ENCODE data around the gene PRKN.

The PRKN gene

GRCh38 chr6:162211022-162211421, 516.5 kb downstream of the PRKN start:
- no peak overlapping the region for H3K4me3 ChIP-seq (ENCODE audit: low read depth, low read length)
- POLR2A ChIA-PET: no interaction called here
- no peaks in the 10 kb centered on the region for H3K36me3 ChIP-seq (ENCODE audit: control insufficient read depth in 2 of 2, insufficient read depth in 1 of 2, low read length in 2 of 2)
- no peaks in the 10 kb centered on the region for H3K4me1 ChIP-seq (ENCODE audit: control insufficient read depth, insufficient read depth, low read length)
- TF ChIP-seq ZNF221 (tag by site-specific recombination; IDR thresholded peaks at IDR 0.05; ENCODE audit: borderline replicate concordance) (no peak), ZNF776 (tag by site-specific recombination; IDR thresholded peaks at IDR 0.05; ENCODE audit: borderline replicate concordance) (no peak), ZNF426 (tag by site-specific recombination; IDR thresholded peaks at IDR 0.05) (no peak), YY2 (tag by site-specific recombination; IDR thresholded peaks at IDR 0.05) (no peak), ZNF274 (IDR thresholded peaks at IDR 0.05; ENCODE audit: low read length) (no peak), ZNF274 (tag by site-specific recombination; IDR thresholded peaks at IDR 0.05; ENCODE audit: borderline replicate concordance) (no peak), ZEB2 (tag by site-specific recombination; IDR thresholded peaks at IDR 0.05) (no peak), GLIS2 (tag by site-specific recombination; IDR thresholded peaks at IDR 0.05) (no peak), ZIC2 (tag by site-specific recombination; IDR thresholded peaks at IDR 0.05) (no peak)
- no peak overlapping the region for H3K27ac ChIP-seq (ENCODE audit: extremely low read depth, low read depth, low read length)
- CTCF ChIA-PET: interaction anchor here (0.6 kb wide), 1 partner anchor 941 kb away, joined by 3 read pairs; no protein-coding TSS in a partner anchor
- no peaks in the 10 kb centered on the region for H3K9me3 ChIP-seq (ENCODE audit: control insufficient read depth, insufficient read depth, low read depth, low read length)

- Histone ChIP-seq H3K4me3 (ENCODE audit: low read depth, low read length) (no peak overlapping the region), H3K9me3 (ENCODE audit: control insufficient read depth, insufficient read depth, low read depth, low read length) (no peaks in the 10 kb centered on the region), H3K36me3 (ENCODE audit: control insufficient read depth in 2 of 2, insufficient read depth in 1 of 2, low read length in 2 of 2) (no peaks in the 10 kb centered on the region), H3K27ac (ENCODE audit: extremely low read depth, low read depth, low read length) (no peak overlapping the region), H3K4me1 (ENCODE audit: control insufficient read depth, insufficient read depth, low read length) (no peaks in the 10 kb centered on the region)
- CTCF ChIA-PET: interaction anchor here (0.6 kb wide), 3 partner anchors 343 to 811 kb away, joined by 3 to 4 read pairs (median 3); no protein-coding TSS in a partner anchor
- POLR2A ChIA-PET: no interaction called here
- TF ChIP-seq ZNF544 (tag by site-specific recombination; IDR thresholded peaks at IDR 0.05) (no peak), ZNF37A (tag by site-specific recombination; IDR thresholded peaks at IDR 0.05) (no peak), ZNF701 (tag by site-specific recombination; IDR thresholded peaks at IDR 0.05) (no peak), ZBTB49 (tag by site-specific recombination; IDR thresholded peaks at IDR 0.05; ENCODE audit: low read depth) (no peak), REST (tag by site-specific recombination; IDR thresholded peaks at IDR 0.05) (no peak), ZNF138 (tag by site-specific recombination; IDR thresholded peaks at IDR 0.05; ENCODE audit: borderline replicate concordance) (no peak), PRDM4 (tag by site-specific recombination; IDR thresholded peaks at IDR 0.05) (no peak), ZNF335 (tag by site-specific recombination; conservative IDR thresholded peaks at IDR 0.05) (no peak), ZBTB21 (tag by site-specific recombination; IDR thresholded peaks at IDR 0.05) (no peak), ZNF391 (tag by site-specific recombination; IDR thresholded peaks at IDR 0.05; ENCODE audit: borderline replicate concordance, low read depth) (no peak), ZNF362 (tag by site-specific recombination; IDR thresholded peaks at IDR 0.05) (no peak), PRDM10 (tag by site-specific recombination; IDR thresholded peaks at IDR 0.05) (no peak)
These were observed 524.3 kb downstream of the PRKN start for GRCh38 chr6:162203287-162203686.
